Measurements from ENCODE around the gene MAMDC4. TPM values are rescaled to one million over a fixed set of nuclear protein-coding genes. Genes with fewer than 3 reads are reported as not detected.
"Not testable (repeated sequence)": the region's sequence is repeated elsewhere in the genome, so short reads cannot be mapped to it uniquely, and the experiment has no call there.

MAMDC4 gene
- total and polyA plus RNA-seq, 2 of the 13 experiments (the other 11 are each of a cell fraction or from before 2014, with no cell fraction given) = 6.0 to 6.8 TPM

- TF ChIP-seq DZIP1 (CRISPR knock-in tag; IDR thresholded peaks at IDR 0.05) (peak; percentile 75; the same call in 1 of the 2 replicates), ZFP91 (CRISPR knock-in tag; IDR thresholded peaks at IDR 0.05; ENCODE audit: borderline replicate concordance) (peak; percentile 100), HNF1A (CRISPR knock-in tag; IDR thresholded peaks at IDR 0.05; ENCODE audit: borderline replicate concordance) (0 out of 2 replicates have a peak, but pooled peaks have one; percentile 43), SOX6 (CRISPR knock-in tag; IDR thresholded peaks at IDR 0.05) (peak; percentile 41; the same call in 1 of the 2 replicates), RBFOX2 (IDR thresholded peaks at IDR 0.05; ENCODE audit: low read depth, low read length) (peak; percentile 74)
- TF ChIP-seq HNF1A (IDR thresholded peaks at IDR 0.05; ENCODE audit: low read depth); SOX6 (IDR thresholded peaks at IDR 0.05): not testable (repeated sequence)
Observed at GRCh38 chr9:136842380-136842948, 9.7 kb upstream of the MAMDC4 start, which contains the start of gene AJM1 (continued).
